SJCRH30 (cell line): ENCODE results near the gene FZD2. TPM values are rescaled to one million over a fixed set of nuclear protein-coding genes. Genes with fewer than 3 reads are reported as not detected.
"Not testable (repeated sequence)": the region's sequence is repeated elsewhere in the genome, so short reads cannot be mapped to it uniquely, and the experiment has no call there.

ENCODE experiments used
- DNase-seq, 2 experiments: peaks; one replicate each; pipeline ENCODE4 v3.0.0-alpha.2; 2015 to 2020
- H3K27ac ChIP-seq: fragments of 250-450 bp; sonication (Bioruptor Pico); 2 replicates; pipeline ENCODE4 v1.5.1; 2020; ENCODE audit warnings: mild to moderate bottlenecking, moderate library complexity
- H3K27me3 ChIP-seq: fragments of 250-450 bp; sonication (Bioruptor Pico); 2 replicates; pipeline ENCODE4 v1.5.1; 2020; ENCODE audit warnings: mild to moderate bottlenecking, moderate library complexity
- H3K36me3 ChIP-seq: fragments of 250-450 bp; sonication (Bioruptor Pico); 2 replicates; pipeline ENCODE4 v1.5.1; 2020; ENCODE audit warnings: mild to moderate bottlenecking, moderate library complexity
- H3K4me1 ChIP-seq: fragments of 250-450 bp; sonication (Bioruptor Pico); 2 replicates; pipeline ENCODE4 v1.5.1; 2020; ENCODE audit warnings: mild to moderate bottlenecking, moderate library complexity
- H3K4me3 ChIP-seq: fragments of 250-450 bp; sonication (Bioruptor Pico); 2 replicates; pipeline ENCODE4 v1.5.1; 2020; ENCODE audit warnings: mild to moderate bottlenecking, moderate library complexity
- H3K9me3 ChIP-seq: fragments of 250-450 bp; sonication (Bioruptor Pico); replicated peaks from 2 replicates; pipeline ENCODE4 v1.5.1; 2020; ENCODE audit warnings: mild to moderate bottlenecking, moderate library complexity
- total RNA-seq: library from RNA; depleted of rRNA; stranded (reverse); fragments of >200 nt; shearing (Covaris generic); gene quantifications from 2 replicates; pipeline ENCODE4 v1.2.3, GENCODE V29; 2014; rRNA removed

Gene FZD2
- 16.0 and 18.2 TPM in 2 replicates for total RNA-seq

GRCh38 chr17:44556832-44557606 lies at the start of gene FZD2:
TSS of gene FZD2 (plus strand) at chr17:44557484. CDS start at chr17:44557689, 205 bp downstream.
- Histone ChIP-seq H3K27me3 (no peaks in the 10 kb centered on the region), H3K4me1 (peaks cover 14% of the 10 kb centered on the region; the same call in 1 of the 2 replicates), H3K27ac (peak within 1 kb of the TSS; percentile 92), H3K36me3 (no peaks in the 10 kb centered on the region), H3K4me3 (peak within 1 kb of the TSS; percentile 81), H3K9me3 (no peaks in the 10 kb centered on the region)
- peak; percentile 97 to 99 for DNase-seq

GRCh38 chr17:44511241-44512134 lies 45.8 kb upstream of the FZD2 start:
- not testable (repeated sequence) for H3K27me3 ChIP-seq, H3K36me3 ChIP-seq, H3K4me1 ChIP-seq, H3K9me3 ChIP-seq
- Histone ChIP-seq H3K27ac (peak overlapping the region; percentile 47), H3K4me3 (peak overlapping the region; percentile 56)
- peak; percentile 80 to 85 for DNase-seq

- Histone ChIP-seq H3K9me3 (no peaks in the 10 kb centered on the region), H3K36me3 (no peaks in the 10 kb centered on the region), H3K4me3 (no peak overlapping the region), H3K27me3 (peaks cover 4% of the 10 kb centered on the region; the same call in 1 of the 2 replicates), H3K4me1 (no peaks in the 10 kb centered on the region), H3K27ac (no peak overlapping the region)
- no peak for DNase-seq
Observed at GRCh38 chr17:44518032-44518431, 39.3 kb upstream of the FZD2 start.

GRCh38 chr17:44522883-44523671 lies 34.2 kb upstream of the FZD2 start:
- no peaks in the 10 kb centered on the region for H3K4me1 ChIP-seq
- no peak overlapping the region for H3K27ac ChIP-seq
- no peak overlapping the region; the same call in 1 of the 2 replicates for H3K4me3 ChIP-seq
- DNase-seq, result peak; percentile 71 to 78
- peaks cover 7% of the 10 kb centered on the region; the same call in 1 of the 2 replicates for H3K27me3 ChIP-seq
- H3K36me3 ChIP-seq, result no peaks in the 10 kb centered on the region
- H3K9me3 ChIP-seq, result peaks cover 3% of the 10 kb centered on the region; the same call in 1 of the 2 replicates

GRCh38 chr17:44523672-44523972 lies 33.7 kb upstream of the FZD2 start:
- H3K4me1 ChIP-seq, result no peaks in the 10 kb centered on the region
- H3K27me3 ChIP-seq, result peaks cover 7% of the 10 kb centered on the region; the same call in 1 of the 2 replicates
- H3K36me3 ChIP-seq, result no peaks in the 10 kb centered on the region
- DNase-seq, result no peak
- H3K4me3 ChIP-seq, result no peak overlapping the region; the same call in 1 of the 2 replicates
- no peak overlapping the region for H3K27ac ChIP-seq
- peaks cover 3% of the 10 kb centered on the region; the same call in 1 of the 2 replicates for H3K9me3 ChIP-seq

- Histone ChIP-seq H3K4me1 (no peaks in the 10 kb centered on the region), H3K9me3 (peaks cover 3% of the 10 kb centered on the region; the same call in 1 of the 2 replicates), H3K36me3 (no peaks in the 10 kb centered on the region), H3K4me3 (no peak overlapping the region), H3K27ac (no peak overlapping the region), H3K27me3 (peaks cover 7% of the 10 kb centered on the region; the same call in 1 of the 2 replicates)
- no peak for DNase-seq
Observed at GRCh38 chr17:44527102-44527501, 30.2 kb upstream of the FZD2 start.

- no peak overlapping the region for H3K4me3 ChIP-seq
- H3K27me3 ChIP-seq, result 0 out of 2 replicates have a peak, but pooled peaks cover 3% of the 10 kb centered on the region
- no peaks in the 10 kb centered on the region for H3K4me1 ChIP-seq
- H3K36me3 ChIP-seq, result no peaks in the 10 kb centered on the region
- DNase-seq, result no peak
- no peak overlapping the region for H3K27ac ChIP-seq
- peaks cover 3% of the 10 kb centered on the region; the same call in 1 of the 2 replicates for H3K9me3 ChIP-seq
Observed at GRCh38 chr17:44527954-44528353, 29.3 kb upstream of the FZD2 start.

- Histone ChIP-seq H3K27ac (no peak overlapping the region), H3K4me3 (no peak overlapping the region), H3K36me3 (no peaks in the 10 kb centered on the region), H3K4me1 (peaks cover 3% of the 10 kb centered on the region; the same call in 1 of the 2 replicates), H3K9me3 (peaks cover 3% of the 10 kb centered on the region; the same call in 1 of the 2 replicates), H3K27me3 (no peaks in the 10 kb centered on the region)
- DNase-seq, result no peak
Observed at GRCh38 chr17:44529864-44530263, 27.4 kb upstream of the FZD2 start.

- Histone ChIP-seq H3K36me3 (no peaks in the 10 kb centered on the region), H3K27me3 (no peaks in the 10 kb centered on the region), H3K4me3 (no peak overlapping the region), H3K9me3 (peaks cover 3% of the 10 kb centered on the region; the same call in 1 of the 2 replicates), H3K4me1 (peaks cover 3% of the 10 kb centered on the region), H3K27ac (no peak overlapping the region)
- no peak for DNase-seq
Observed at GRCh38 chr17:44530896-44531418, 26.3 kb upstream of the FZD2 start.

- peaks cover 6% of the 10 kb centered on the region for H3K4me1 ChIP-seq
- peak overlapping the region; percentile 34 for H3K4me3 ChIP-seq
- DNase-seq, result peak; percentile 95 to 98
- no peaks in the 10 kb centered on the region for H3K27me3 ChIP-seq
- no peaks in the 10 kb centered on the region for H3K36me3 ChIP-seq
- H3K9me3 ChIP-seq, result no peaks in the 10 kb centered on the region
- H3K27ac ChIP-seq, result peak overlapping the region; percentile 49
Observed at GRCh38 chr17:44533533-44534246, 23.6 kb upstream of the FZD2 start.

- H3K27ac ChIP-seq, result no peak overlapping the region
- no peak for DNase-seq
- peaks cover 6% of the 10 kb centered on the region for H3K4me1 ChIP-seq
- no peak overlapping the region for H3K4me3 ChIP-seq
- no peaks in the 10 kb centered on the region for H3K9me3 ChIP-seq
- no peaks in the 10 kb centered on the region for H3K36me3 ChIP-seq
- no peaks in the 10 kb centered on the region for H3K27me3 ChIP-seq
Observed at GRCh38 chr17:44536090-44536953, 21.0 kb upstream of the FZD2 start.

- peaks cover 18% of the 10 kb centered on the region for H3K4me1 ChIP-seq
- DNase-seq, H3K27me3 ChIP-seq, H3K36me3 ChIP-seq, H3K4me3 ChIP-seq, H3K9me3 ChIP-seq, H3K27ac ChIP-seq: not testable (repeated sequence)
Observed at GRCh38 chr17:44537922-44538321, 19.4 kb upstream of the FZD2 start.

- Histone ChIP-seq H3K9me3 (no peaks in the 10 kb centered on the region), H3K27me3 (no peaks in the 10 kb centered on the region)
- DNase-seq, result no peak
Observed at GRCh38 chr17:44539673-44540072, 17.6 kb upstream of the FZD2 start.

More at GRCh38 chr17:44539673-44540072, 17.6 kb upstream of the FZD2 start:
- peaks cover 32% of the 10 kb centered on the region for H3K4me1 ChIP-seq
- H3K4me3 ChIP-seq, result no peak overlapping the region
- no peak overlapping the region for H3K27ac ChIP-seq
- no peaks in the 10 kb centered on the region for H3K36me3 ChIP-seq
